Measurements from ENCODE around the gene MSI1. TPM values are rescaled to one million over a fixed set of nuclear protein-coding genes. Genes with fewer than 3 reads are reported as not detected.

MSI1 gene
- total RNA-seq, result not detected in 2 replicates

DNA sequence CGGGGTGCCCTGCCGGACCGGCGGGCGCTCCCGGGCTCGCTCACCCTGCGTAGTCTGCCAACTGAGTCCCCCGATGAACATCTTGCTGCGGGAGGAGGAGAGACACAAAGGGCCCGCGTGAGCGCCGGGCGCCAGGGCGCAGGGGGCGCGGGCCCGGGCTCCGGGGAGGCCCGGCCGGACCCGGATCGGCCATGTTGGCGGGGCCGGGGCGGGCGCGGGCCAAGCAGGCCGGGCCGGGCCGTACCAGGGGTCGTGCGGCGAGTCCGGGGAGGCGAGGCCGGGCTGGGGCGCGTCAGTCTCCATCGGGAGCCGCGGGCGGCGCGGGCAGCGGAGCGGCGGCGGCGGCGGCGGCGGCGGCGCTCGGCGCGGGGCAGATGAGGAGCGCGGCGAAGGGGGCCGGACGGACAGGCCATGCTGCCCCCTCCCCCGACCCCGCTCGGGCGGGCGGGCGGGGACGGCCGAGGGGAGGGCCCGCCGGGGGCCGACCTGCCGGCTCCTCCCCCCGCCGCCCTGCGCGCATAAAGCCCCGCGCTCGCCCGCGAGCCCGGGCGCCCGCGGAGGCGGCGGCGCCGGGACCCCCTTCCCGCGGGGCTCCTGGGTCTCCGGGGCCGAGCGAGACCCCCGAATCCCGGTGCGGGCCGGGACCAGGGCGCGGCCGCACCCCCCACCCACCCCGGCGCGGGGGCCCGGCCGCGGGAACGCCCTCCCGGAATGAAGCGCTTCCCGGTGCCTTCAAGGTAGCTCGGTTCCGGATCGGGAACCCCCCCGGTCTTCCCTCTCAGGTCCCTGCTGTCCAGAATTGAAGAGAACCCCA is at the start of gene MSI1:
MSI1 (minus strand) TSS at position 376 of the 814 bp plus-strand sequence; CDS start at position 303, 73 bp downstream.
- no peak for DNase-seq (ENCODE audit: low read depth in 2 of 2)

DNA sequence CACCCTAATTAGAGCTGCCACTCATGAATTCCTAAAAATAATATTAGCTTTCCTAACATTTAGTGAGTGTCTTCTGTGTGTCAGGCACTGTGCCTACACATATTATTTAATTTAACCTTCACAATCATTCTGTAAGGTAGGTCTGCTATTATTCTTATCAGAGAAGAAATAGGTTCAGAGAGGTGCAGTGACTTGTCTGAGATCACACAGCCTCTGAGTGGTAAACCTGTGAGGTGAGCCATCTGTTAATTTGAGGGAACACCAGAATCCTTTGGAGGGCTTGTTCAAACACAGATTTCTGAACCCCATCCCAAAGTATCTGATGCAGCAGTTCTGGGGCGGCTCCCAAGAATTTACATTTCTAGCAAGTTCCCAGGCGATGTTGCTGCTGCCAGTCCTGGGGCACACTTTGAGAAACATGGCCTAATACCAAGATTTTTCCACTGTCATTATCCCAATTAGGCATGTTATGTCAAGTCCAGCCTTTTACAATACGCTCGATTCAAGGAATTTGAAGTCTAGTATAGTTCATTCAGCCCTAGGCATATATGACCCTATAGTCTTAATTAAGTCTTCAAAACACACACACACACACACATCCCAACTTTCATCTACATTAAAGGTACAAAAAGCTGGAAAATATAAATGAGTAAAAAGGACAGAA is 49.1 kb upstream of the MSI1 start:
- no peak for DNase-seq (ENCODE audit: low read depth in 2 of 2)

DNA sequence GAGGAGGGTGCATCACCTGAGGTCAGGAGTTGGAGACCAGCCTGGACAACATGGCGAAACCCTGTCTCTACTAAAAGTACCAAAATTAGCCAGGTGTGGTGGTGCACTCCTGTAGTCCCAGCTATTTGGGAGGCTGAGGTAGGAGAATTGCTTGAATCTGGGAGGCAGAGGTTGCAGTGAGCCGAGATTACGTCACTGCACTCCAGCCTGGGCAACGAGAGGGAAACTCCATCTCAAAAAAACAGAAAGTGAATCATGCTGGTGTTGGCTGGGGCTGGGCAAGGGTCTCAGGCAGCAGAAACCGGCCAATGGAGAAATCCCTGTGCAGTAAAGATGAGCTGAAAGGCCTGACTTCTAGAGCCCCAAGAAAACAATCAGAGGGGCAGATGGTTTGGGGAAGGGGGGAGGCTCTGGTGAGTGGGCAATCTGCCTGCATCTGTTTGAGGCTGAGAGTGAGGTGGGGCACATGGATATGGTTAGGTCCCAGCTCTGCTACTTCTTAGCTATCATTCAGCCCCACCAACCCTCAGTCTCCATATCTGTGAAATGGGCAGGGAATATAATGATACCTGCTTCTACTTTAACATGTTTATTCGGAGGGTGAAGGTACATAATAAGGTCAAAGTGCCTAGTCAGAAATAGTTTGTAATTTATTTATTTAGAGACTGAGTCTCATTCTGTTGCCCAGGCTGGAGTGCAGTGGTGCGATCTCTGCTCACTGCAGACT is 47.7 kb upstream of the MSI1 start:
- DNase-seq (ENCODE audit: low read depth in 2 of 2), result no peak

DNA sequence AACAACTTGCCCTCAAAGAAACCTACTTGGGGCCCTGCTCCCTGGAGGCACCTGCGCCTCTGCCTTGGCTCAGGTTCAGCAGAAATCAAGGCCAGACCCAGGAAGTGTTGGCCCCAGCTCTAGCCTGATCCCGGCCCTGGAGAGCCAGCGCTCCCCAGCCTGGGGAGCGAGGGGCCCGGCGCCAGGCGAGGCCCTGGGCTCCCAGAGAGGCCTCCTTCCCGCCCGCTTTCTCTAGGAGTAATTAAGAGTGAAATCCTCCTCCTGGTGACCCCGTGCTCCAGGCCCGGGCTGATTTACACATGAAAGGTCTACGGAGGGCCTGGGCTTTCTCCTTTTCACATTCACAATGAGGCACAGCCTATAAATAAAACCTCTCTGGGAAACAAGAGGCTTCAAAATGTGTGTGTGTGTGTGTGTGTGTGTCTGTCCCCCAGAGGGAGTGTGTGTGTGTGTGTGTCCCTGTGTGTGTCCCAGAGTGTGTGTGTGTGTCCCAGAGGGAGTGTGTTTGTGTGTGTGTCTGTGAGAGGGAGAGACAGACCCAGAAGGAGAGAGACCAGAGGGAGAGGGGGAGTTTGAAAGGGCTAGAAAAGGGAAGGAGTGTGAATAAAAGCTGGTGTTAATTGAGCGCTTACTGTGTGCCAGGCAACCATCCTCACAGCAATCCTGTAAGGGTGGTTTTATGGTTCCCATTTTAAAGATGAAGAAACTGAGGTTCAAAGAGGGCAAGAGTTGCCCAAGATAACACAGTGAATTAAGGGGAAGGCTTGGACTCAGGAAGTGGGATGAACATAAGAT is 45.1 kb upstream of the MSI1 start:
- no peak for DNase-seq (ENCODE audit: low read depth in 2 of 2)

DNA sequence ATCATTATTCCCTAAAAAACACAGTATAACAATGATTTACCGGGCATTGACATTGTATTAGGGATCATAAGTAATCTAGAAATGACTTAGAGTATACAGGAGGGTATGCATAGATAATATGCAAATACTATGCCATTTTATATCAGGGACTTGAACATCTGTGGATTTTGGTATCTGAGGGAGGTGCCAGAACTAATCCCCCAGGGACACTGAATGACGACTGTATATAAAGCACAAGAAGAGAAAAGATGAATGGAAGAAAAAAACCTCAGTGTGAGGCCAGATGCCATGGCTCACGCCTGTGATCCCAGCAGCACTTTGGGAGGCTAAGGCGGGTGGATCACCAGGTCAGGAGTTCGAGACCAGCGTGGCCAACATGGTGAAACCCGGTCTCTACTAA is 43.5 kb upstream of the MSI1 start:
- DNase-seq (ENCODE audit: low read depth in 2 of 2), result no peak

DNA sequence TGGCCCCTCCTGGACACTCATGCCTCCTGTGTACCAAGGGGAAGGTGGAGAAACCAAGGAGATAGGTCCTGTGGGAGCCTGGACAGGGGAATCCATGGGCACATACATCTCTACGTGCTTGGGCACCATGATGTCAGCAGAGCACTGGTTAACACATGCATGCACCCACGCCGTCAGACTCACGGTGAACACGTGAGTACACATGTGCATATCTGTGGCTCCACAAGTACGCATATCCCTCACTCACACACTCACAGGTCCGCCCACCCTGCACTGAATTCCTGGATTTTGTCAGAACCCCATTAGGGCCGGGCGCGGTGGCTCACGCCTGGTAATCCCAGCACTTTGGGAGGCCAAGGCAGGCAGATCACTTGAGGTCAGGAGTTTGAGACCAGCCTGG is 39.8 kb upstream of the MSI1 start:
- DNase-seq (ENCODE audit: low read depth in 2 of 2), result no peak

DNA sequence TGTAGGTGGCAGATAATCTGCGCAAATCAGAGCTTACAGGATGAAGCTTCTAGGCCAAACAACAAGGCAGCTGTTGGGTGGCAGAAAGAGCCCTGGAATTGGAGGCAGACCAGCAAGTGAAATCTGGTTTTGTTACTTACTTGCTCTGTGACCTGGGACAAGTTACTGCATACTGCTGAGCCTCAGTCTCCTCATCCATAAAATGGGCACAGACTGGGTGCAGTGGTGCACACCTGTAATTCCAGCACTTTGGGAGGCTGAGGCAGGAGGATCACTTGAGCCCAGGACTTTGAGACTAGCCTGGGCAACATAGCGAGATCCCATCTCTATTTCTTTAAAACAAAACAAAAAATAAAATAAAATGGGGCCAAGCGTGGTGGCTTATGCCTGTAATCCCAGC is 37.6 kb upstream of the MSI1 start:
- DNase-seq (ENCODE audit: low read depth in 2 of 2), result no peak

DNA sequence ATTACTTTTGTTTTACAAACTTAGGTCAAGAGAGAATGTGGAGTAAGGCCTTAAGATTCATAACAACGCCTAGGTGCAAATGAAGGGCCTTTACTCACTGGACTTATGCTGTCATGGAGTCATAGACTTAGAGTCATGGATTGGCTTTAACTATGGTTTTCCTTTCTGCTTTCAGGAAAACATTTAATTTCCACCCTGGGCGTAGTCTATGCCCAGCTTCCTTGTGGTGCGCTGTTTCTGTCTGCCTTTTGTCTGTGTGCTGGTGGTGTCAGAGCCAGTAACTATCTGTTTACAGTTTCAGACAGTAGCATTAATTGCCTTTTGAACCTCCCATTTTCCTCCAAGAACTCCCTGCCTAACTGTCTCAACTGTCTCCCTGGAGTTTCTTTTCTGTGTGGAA is 37.1 kb upstream of the MSI1 start:
- no peak for DNase-seq (ENCODE audit: low read depth in 2 of 2)

DNA sequence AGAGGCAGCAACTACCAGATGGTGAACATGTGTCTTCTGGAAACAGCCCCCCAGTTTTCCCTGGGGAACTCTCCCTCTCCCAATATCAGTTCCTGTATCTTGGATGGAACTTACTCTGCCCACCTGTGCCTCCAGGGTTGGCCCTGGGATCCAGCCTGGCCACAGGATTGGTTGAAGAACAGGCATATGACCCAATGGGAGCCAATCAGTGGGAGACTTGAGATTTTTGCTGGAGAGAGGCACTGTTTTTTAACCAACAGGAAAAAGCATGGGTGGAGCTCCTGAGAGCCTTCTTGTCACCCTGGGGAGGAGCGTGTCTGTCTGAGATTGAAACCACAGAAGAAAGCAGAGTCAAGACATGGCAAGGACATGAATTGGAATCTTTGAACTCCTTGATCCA is 35.3 kb upstream of the MSI1 start:
- no peak for DNase-seq (ENCODE audit: low read depth in 2 of 2)

DNA sequence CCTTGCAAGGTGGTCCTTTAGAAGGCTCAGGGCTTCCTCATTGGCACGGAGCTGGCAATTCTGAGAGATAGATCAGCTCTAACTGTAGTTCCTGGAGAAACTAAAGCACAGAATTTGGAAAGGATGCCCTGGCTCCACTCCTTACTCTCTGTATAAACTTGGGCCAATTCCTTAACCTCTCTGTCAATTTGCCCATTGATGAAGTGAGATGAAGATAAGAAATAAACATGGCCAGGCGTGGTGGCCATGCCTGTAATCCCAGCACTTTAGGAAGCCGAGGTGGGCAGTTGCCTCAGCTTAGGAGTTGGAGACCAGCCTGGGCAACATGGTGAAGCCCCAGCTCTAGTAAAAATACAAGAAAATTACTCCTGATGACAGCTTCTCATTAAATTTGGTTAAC is 34.9 kb upstream of the MSI1 start:
- DNase-seq (ENCODE audit: low read depth in 2 of 2), result no peak

DNA sequence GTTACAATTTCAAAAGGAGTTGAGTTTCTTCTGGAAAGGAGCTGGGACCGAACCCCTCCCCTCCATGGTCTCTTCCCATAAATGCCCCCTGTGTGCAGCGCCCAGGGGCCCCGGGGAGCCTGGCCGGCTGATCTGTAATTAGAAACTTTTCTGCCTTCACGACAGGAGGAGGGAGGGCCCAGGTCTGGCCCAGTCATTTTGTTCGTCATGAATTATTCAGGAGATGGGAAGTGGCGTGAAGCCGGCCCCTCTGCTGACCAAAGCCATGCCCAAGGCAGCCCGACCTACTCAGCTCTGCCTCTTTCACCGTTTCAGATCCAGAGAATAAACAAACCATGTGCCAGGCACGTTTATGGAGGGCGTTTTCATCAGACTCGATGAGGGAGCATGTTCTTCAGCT is 33.3 kb upstream of the MSI1 start:
- DNase-seq (ENCODE audit: low read depth in 2 of 2), result no peak

DNA sequence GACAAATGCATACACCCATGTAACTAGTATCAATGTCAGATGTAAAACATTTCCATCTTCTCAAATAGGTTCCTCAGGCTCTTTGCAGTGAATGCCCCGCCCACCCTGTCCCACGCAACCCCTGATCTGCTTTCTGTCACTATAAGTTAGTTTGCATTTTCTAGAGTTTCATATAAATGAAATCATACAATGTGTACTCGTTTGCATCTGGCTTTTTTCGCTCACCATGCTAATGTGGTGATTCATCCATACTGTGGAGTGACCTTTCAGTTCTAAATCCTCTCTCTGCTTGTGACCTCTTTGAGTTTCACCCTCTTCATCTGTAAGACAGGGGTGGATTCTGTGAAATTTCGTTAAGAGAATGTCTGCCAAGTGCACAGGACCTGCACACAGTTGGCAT is 30.6 kb upstream of the MSI1 start:
- no peak for DNase-seq (ENCODE audit: low read depth in 2 of 2)

DNA sequence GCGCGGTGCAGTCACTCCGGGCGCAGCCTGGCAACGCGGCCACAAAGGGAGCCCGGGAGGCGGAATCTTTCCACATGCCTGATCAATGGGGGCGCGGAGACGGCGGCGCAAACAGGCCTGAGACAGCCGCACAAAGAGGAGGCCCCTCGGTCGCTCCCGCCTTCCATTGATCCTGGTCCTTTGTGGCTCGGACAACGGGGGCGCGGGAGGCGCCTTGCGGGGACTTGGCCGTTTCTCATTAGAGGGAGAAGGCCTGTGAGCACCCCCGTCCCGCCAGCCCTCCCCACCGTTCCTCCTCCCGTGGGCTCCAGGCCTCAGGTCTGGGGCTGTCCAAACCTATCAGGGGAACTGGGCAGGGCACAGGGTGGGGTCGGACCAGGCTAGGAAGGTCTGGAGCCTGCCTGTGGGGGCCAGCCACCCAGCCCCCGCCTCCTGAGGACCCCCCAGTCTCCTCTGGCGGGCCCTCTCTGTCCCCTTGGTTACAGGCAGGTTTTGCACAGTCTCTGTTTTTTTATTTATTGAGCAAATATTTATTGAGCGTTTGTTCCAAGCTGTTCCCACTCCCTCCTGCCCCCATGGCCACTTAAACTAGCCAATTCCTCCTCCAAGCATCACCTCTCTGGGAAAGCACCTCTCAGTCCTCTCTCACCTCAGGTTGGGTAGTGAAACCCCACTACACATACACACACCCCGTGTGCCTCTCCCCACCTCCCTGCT is 29.0 kb upstream of the MSI1 start:
- DNase-seq (ENCODE audit: low read depth in 2 of 2), result no peak

DNA sequence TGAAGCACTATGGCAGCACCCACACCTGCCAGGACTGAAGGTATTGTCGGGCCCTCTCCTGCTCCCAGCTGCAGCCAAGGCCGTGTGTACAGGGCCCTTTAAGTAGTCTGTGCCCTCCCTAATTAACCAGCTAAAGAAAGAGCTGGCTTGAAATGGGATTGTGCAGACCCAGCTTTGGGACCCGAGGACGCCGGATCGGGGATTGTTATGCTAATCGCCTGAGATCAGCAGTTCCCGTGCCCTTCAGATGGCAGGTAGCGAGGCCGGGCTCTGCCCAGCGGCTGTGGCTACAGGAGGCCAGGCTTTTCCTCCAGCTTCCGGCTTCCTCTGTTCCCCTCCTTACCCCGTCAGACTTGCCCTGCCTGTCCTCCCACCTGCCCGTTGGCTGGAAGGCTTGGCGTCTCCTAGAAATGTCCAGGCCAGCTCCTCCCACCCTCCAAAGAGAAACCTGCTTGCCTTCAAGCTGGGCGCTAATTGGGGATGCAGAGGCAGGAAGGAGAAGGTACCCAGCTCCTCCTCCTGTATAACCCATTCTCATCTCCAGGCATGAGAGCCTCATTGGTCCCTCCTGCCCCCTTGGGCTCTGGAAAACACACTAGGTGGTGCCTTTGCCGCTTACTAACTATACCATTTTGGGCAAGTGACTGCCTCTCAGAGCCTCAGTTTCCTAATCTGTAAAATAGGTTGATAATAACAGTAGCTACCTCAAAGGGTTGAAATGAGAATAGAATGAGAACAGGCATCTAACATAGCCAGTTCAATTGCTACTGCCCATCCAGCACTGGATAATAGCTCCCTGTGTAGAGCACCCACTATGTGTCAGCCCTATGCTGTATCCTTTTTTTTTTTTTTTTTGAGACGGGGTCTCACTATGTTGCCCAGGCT is 25.8 kb upstream of the MSI1 start:
- no peak for DNase-seq (ENCODE audit: low read depth in 2 of 2)

DNA sequence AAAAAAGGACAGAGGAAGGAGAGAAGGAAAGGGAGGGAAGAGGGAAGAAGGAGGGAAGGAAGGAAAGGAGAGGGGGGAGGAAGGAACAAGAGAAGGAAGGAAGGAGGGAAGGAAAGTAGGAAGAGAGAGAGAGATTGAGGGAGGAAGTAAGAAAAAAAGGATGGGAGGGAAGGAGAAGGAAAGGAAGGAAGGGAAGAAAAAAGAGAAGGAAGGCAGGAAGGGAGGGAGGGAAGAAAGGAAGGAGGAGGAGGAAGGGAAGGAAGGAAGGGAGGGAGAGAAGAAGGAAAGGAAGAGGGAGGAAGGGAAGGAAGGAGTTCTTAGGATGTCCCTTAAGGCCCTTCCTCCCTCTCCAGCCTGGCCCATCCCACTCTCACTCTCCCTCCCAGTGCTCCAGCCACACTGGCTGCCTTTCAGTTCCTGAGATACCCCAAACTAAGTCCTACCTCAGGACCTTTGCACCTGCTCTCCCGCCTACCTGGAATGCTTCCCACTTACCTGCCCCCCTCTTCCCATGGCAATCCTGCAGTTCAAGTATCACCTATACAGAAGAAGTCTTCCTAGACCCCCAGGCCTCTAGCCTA is 21.7 kb upstream of the MSI1 start:
- DNase-seq (ENCODE audit: low read depth in 2 of 2), result no peak

DNA sequence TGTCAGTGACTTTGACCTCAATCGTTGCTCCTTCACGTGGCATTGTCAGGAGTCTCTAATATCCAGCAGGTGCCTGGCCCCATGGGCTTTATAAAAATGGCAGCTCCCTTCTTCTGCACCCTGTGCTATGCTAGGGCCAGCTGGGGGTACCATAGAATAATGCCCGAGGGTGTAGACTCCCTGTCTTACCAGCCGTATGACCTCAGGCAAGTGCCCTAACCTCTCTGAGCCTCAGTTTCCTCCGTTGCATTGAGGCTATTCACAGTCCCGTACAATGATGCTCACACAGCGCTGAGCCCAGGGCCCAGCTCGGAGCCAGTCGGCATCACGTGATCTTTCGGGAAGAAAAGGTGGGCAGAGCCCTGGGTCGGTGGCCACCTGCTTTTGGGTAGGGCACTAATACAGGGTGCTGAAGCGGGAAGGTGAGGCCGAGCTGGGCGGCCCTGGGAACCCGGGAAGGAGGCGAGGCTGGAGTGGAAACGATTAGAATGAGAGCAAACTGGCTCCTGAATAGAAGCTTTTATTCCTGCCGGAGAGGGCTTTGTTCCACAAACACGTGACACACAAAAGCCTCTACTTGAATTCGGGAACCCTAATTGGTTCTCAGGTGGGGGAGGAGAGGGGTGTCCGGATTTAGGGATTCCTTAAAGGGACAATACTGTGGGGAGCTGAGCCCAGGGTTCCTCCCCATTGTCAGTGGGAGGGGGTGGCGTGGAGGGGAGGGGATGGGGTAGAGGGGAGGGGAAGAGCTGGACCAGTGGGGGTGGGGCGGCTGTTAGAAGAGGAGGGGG is 19.9 kb upstream of the MSI1 start:
- no peak for DNase-seq (ENCODE audit: low read depth in 2 of 2)

DNA sequence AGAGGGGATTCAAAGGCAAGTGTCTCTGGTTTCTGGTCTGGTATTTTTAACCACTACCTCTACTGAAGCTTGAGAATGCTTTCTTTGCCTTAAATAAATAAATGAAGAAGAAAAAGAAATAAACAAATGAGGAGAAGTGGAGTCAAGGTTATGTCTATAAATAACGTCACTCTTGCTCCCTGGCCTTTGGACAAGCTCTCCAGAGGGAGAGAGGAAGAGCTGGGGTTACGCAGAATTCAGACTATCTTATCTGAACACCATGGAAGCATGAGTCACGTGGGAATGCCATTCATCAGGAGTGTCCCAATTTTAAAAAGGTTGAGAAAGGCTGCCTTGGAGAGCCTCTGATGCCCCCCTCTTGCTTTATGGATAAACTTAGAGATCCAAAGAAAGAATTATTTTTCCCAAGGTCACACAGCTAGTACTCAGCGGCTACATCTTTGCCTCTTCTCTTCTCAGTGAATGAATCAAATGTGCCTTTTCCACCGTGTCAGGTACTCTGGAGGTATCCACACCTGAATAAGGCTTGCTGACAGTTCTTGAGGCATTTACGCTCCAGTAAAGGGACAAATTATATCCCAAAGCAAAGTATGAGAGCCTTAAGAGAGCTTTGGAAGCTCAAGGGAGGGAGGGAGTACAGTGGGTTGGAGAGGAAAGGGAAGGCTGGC is 12.9 kb upstream of the MSI1 start:
- no peak for DNase-seq (ENCODE audit: low read depth in 2 of 2)

DNA sequence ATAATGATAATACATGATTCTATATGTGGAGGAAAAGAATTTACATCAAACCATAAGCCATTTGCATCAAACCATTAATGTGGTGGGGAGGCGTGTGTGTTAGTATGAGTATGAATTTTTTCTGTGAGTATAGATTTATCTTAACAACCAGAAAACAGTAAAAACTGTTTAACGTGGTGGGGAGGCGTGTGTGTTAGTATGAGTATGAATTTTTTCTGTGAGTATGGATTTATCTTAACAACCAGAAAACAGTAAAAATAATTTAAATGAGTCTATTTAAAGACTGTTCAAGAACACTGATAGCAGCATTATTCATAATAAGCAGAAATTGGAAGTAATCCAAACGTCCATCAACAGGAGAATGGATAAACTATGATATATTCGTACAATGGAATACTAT is 9.1 kb upstream of the MSI1 start:
- no peak for DNase-seq (ENCODE audit: low read depth in 2 of 2)
